GM18867 (cell line): ENCODE results near the gene SFMBT1.
"Not testable (repeated sequence)": the region's sequence is repeated elsewhere in the genome, so short reads cannot be mapped to it uniquely, and the experiment has no call there.

Experiments
- ATAC-seq: cut with Tn5 transposase; IDR thresholded peaks from one replicate; pipeline ENCODE4 v1.9.1; 2021; ENCODE audit warnings: mild to moderate bottlenecking, moderate library complexity; ENCODE audit not compliant: unreplicated experiment

Gene SFMBT1

GRCh38 chr3:53074366-53074696 is 28.5 kb upstream of the SFMBT1 start:
- no peak for ATAC-seq

DNA sequence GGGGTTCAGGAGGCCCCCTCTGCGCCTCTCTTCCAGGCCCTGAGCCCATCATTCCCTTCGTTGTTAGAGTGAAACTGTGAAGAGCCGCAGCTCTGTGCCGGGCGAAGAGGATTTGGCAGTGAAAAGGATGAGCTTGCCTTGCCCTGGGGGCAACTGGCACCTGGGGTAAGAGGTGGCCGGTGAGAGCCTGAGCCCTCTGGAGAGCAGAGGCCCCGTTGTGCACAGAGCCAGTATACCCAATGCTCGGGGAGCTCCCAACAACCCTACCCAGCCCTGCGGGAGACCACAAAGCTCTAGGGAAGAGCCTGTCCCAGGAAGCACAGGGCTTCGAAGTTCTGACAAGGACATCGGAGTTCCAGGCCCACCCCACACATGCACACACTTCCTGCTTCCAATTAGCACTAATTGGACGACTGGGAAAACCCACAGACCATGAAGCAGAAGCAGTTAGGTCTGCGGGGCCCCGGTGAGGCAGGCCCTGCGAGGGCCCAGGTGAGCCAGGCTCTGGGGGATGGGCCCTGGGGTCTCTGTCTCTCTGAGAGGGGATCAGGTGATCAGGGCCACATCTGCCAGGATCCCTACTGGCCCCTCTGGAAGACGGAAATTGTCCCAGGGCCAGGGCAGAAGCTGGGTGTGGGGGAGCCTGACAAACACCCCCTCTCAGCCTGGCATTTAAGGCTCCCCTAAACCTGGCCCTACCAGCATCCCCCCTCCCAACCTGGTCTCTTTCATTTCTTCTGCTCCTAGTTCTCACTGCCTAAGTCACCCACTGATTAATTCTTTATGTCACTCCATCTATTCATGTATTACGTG is 27.9 kb upstream of the SFMBT1 start:
- ATAC-seq: no peak

GRCh38 chr3:53072653-53073552 is 27.0 kb upstream of the SFMBT1 start:
- ATAC-seq: peak; percentile 86

DNA sequence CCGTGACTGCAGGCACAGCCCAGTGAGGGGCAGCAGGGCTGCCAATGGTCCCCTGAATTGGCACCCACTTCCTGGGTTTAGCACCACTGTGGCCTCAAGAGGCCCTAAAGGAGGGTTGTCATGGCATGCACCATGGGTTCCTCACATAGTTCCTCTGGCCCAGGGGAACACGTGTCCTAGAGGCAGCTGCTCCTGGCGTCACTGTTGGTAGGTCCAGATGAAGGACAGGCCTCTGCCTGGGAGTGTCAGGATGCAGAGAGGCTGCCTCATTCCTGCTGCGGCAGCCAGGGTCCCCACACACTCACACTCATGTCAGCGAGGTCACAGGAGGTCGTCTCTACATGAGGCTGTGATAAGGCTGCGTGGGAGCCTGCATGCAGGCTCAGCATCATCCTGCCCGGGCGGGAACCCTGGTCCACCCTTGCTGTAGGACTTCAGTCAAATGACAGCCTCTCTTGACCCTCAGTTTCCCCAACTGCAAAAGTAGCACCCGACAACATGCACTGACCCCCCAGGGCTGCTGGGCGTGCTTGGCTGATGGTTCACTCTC is 26.1 kb upstream of the SFMBT1 start:
- no peak for ATAC-seq

DNA sequence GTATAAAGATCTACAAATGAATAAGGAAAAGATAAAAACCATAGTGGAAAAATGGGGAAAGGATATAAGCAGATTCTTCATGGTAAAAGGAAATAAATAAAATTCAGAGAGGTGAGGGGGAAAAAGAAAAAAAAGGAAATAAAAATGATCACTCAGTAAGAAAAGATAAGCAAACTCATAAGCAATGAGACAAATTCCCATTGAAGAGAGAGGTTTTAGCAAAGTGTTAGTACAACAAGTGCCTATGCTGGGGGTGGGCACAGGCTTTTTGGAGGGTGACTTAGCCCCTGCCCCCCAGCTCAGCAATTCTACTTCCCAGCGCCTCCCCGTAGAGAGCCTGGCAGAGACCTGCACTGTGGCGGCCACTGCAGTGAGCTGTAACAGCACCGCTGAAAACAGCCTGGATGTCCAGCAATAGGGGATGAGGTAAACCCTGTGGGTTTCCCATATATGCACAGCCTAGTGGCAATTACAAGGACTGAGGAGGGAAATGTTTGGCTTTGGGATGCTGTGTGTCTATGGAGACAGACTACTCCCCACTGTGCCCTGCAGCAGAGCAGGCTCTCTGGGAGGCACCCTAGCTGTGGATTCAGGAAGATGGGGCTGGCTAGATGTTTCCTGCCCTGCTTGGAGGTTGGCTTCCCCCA is 23.7 kb upstream of the SFMBT1 start:
- no peak for ATAC-seq

DNA sequence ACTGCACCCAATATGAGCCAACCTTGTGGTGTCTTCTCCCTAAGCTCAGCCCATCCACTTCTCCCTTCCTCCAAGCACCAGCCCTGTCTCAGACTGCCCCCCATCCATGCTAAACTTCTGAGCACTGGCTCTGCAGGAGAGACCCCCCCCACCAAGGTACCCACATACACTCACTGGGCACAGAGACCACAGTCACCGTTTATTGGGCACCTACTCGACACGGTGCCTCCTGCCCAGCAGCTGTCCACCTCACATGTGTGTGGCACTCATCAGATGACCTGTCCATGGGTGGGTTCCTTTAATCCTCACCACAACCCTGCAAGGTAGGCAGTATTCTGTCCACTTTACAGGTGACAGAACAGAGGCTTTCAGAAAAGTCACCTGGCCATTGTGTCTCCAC is 22.3 kb upstream of the SFMBT1 start:
- ATAC-seq: no peak

DNA sequence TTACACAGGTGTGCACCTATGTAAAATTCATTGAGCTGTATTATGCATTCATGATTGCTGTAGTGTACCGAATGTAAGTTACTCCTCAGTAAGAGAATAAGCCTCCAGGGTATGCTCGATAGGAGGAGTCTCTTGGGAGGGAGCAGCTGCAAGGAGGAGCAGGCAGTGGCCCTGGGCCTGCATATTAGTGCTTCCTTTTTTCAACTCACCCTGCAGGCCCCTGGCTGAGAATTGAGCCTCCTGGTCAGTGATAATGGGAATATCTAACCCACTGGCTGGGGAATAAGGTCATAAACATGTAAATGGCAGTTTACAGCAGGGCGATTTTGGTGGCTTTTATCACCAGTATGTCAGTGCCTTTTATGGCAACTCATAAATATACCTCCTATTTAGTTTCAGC is 21.7 kb upstream of the SFMBT1 start:
- no peak for ATAC-seq

DNA sequence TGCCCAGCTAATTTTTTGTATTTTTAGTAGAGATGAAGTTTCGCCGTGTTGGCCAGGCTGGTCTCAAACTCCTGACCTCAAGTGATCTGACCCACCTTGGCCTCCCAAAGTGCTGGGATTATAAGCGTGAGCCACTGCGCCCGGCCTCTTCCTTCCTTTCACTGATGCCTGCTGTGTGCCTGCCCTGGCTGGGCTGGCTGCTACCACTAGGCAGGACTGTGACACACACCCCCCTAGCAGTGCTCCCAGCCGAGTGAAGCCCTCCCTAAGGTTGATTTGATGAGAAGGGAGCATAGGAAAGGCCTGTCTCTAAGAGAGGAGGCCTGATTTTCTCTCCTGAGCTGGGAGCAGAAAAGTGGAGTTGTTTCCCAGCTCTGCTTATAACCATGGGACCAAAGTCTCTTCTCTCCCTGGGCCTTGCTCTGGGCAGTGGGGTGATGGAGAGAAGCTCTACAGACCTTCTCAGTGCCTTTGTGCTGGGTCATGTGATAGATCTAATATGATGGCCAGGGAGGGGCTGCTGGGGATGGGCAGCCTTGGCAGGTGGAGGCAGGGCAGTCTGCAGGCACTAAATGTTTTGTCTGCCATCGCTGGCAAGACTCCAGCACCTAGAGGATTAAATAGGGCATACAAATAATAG is 20.1 kb upstream of the SFMBT1 start:
- no peak for ATAC-seq

DNA sequence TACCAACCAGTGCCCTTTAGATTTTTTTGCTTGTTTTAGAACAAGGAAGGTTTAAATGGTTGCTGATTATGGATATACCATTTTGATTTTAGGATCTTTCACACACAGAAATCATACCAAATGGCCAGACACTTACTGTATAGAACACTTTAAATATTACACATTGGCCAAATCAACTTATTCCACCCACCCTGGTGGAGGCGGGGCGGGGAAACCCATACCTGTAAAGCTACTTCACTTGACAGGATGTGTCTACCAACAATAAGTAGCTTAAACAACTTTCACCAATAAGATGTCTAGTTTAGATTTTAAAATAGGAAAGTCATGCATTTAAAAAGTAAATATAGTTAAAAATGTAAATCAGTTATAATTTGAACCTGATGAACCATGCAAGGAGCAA is 17.0 kb upstream of the SFMBT1 start:
- no peak for ATAC-seq

DNA sequence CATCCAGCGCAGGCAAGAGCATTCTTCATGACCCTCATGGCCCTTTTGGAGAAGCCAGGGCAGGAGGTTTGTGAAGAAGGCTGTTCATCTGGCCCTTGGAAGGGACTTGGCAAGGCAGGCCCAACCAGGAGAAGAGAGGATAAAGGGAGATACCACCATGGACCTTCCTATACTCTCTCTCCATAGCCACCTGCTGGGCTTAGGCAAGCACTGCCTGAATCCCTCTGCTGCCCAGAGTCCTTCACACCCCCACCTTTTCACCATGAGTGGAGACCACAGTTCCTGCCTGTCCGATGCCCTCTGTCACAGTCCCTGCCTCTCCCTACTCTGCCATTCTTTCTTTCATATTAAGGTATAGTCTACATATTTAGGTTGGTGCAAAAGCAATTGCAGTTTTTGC is 10.6 kb upstream of the SFMBT1 start:
- no peak for ATAC-seq

DNA sequence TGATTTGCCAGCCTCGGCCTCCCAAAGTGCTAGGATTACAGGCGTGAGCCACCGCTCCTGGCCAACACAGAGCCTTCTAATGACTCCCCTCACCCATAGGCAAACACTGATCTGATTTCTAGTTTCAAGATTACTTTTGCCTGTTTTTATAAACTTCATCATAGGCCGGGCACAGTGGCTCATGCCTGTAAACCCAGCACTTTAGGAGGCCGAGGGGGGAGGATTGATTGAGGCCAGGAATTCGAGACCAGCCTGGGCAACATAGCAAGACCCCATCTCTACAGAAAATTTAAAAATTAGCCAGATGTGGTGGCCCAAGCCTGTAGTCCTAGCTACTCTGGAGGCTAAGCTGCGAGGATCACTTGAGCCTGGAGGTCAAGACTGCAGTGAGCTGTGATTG is 8.4 kb upstream of the SFMBT1 start:
- ATAC-seq: not testable (repeated sequence)

DNA sequence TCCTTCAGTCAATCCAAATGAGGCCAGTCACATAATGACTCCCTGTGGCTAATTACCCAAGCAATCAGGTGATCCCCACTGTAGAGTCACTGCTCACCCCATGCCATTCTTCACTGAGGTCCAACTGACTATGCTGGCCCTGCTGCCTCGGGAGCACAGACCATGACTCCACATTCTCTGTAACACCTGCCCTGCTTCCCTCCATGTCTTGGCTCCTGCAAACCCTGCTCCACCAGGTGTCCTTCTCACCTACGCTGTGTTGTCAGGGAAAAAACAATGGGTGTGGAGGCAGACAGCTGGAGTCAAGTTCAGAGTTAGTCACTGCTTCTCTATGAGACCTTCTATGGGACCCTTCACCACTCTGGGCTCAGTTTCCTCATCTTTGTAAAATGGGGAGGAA is 6.1 kb upstream of the SFMBT1 start:
- ATAC-seq: no peak

DNA sequence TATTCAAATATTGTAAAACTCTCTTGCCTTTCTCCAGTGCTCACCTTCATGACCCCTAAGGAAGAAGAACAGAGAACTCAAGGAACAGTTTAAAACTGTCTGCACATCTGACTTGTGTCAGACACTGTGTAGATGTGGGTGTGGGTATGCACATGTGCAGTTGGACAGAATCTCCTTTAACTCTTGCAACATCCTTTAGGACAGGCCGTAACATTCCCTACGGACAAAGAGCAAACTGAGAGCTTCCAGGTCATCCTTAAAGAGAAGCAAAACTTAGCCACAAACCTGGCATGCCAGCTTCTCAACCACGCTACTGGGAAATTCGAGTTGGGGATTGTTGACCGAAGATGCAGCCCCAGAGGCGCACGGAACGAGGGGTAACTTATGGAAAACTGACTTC is 4.1 kb upstream of the SFMBT1 start:
- no peak for ATAC-seq

GRCh38 chr3:53046171-53047170 is 598 bp upstream of the SFMBT1 start:
- ATAC-seq: peak; percentile 35

DNA sequence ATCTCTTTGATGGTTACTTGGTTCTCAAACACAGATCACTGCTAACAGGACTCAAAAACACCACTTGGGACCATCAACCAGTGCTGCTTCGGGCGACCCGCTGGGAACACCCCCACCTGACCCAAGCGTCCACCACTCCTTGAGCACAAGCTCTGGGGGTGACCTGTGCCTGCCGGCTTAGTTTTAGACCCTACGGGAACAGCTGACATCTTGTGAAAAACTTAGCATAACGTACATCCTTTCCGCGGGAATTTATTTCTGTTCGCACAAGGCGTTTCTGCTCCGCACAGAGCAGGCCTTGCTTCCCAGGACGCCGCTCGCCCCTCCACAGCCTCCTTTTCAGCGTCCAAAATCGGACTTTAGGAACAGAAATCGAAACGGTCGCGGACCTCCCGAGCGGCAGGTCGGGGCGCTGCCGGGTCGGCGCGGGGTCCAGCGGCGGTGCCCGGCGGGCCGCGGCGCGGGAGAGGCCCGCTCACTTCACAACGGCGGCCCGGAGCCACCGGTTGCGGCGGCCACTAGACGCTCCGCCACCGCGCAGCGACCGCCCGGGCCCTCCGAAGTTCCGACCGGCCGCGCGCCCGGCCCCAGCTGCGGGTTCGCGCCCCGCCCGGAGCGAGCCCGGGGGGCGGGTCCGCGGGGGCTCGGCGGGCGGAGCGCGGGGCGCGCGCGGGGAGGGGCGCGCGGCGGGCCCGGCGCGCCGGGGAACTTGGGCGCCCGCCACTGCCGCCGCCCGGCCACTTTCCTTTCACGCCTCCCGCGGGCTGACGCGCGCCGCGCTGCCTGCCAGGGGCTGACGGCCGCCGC is 959 bp downstream of the SFMBT1 start:
- ATAC-seq: peak; percentile 49

GRCh38 chr3:53044371-53044710 is 1.5 kb downstream of the SFMBT1 start:
- no peak for ATAC-seq

GRCh38 chr3:53043738-53044137 is 2.1 kb downstream of the SFMBT1 start:
- ATAC-seq: no peak

DNA sequence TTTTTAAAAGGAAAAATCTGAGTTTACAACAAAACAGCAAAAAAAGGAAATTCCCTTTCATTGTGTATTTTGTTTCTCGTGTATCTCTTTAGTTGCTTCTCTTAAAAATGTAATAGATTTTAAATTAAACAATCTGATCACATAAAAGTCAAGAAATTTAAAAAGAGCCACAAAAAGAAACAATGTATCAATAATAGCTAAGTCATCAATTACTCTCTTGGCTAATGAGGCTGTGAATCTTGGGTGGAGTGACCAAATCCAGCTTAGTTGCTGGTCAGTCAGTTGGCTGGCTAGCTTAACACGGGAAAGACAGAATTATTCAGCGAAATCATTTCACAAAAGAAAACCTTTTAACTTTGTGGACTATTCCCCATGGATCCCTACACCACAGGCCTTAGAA is 3.2 kb downstream of the SFMBT1 start:
- ATAC-seq: no peak

DNA sequence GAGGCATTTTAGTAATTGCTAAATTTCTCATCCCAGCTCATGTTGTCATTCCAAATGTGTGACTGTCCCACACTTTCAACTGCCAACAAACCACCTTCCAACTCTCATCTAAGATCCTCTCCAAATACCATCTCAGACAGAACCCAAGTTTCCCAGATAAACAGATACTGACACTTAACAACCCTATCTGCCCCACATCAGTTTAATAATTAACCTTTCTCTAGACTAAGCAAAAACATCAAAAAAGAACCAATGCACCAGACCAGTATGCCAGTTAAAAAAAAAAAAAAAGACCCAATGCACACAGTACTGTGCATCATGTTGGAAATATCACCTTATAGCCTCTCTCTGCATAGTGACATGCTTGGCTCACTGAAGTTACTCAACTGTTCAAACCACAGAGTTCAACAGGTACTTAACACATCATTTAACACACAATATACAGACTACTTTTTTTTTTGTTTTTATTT is 5.5 kb downstream of the SFMBT1 start:
- no peak for ATAC-seq
